ENCODE measurements around the gene PPARG.

The PPARG gene

DNA sequence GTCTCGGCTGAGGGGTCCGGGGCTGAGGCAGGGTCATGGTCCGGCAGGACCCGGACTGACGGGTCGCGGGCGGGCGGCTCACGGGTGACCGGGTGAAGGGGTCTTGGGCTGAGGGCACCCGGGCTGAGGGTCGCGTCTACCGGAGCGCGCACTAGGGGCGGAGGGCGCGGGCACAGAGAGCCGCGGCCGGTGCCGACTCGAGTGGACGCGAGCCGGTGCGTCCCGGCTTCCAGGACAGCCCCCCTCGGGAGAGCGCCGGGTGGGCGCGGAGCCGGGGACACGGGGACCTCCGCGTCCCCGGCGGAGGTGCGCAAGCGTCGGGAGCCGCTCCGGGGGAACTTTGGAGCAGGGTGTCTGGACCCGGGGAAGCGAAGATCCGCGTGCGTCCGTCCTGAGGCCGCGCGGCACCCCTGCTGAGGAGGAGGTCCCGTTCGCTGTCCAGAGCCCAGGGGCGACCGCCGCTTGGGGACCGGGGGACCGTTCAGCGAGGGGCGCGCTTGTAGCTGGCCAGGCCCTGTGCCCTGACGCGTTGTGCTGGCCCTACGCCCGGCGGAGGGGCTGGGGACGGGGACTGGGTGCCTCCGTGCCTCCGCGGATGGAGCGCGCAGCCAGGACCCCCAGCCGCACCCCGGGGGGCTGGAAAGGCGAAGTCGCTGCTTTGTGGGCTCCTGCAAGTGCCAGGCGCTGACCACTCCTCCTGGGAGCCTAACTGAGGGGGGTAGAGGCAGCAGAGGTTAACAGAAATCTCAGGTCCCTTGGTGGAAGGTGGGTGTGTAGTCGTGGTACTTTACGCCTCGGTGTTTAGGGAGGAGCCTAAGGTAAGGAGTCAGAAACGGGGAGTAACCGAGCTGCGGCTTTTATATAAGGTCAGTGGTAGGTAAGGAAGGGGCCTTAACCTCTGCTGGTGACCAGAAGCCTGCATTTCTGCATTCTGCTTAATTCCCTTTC, at the start of gene PPARG:
Gene PPARG (plus strand): TSS at position 889 of the 948 bp plus-strand sequence. CDS start 90,642 bp downstream, outside the sequence.
- DNase-seq (ENCODE audit: low read depth), result no peak
- H3K4me3 ChIP-seq (ENCODE audit: low read depth, low read length), result peak within 1 kb of the TSS; percentile 71
- TF ChIP-seq, protein P1, sequence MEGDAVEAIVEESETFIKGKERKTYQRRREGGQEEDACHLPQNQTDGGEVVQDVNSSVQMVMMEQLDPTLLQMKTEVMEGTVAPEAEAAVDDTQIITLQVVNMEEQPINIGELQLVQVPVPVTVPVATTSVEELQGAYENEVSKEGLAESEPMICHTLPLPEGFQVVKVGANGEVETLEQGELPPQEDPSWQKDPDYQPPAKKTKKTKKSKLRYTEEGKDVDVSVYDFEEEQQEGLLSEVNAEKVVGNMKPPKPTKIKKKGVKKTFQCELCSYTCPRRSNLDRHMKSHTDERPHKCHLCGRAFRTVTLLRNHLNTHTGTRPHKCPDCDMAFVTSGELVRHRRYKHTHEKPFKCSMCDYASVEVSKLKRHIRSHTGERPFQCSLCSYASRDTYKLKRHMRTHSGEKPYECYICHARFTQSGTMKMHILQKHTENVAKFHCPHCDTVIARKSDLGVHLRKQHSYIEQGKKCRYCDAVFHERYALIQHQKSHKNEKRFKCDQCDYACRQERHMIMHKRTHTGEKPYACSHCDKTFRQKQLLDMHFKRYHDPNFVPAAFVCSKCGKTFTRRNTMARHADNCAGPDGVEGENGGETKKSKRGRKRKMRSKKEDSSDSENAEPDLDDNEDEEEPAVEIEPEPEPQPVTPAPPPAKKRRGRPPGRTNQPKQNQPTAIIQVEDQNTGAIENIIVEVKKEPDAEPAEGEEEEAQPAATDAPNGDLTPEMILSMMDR (IDR thresholded peaks at IDR 0.05; ENCODE audit: low read depth, low read length, missing control alignments), result no peak
- in situ Hi-C loops (cut with HindIII; ENCODE audit: low sequenced_read_pairs), result no loop called here

DNA sequence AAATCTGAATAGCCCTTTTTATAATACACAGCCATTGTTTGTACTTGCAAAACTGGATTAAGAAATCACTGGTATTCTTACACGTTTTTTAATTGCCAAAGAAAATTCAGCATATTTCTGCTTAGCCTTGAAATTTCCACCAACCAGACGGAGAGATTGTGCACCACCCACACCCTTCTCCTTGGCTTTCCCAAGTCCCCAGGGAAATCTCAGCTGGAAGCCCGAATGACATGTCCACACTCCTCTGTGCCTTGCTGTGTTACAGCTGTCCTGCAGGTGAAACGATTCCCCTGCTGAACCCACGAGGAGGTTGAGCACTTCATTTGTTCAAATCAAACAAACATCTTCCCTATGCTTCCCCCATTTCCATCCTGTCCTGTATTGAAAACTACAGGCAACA, 49.6 kb upstream of the PPARG start:
- no peak for DNase-seq (ENCODE audit: low read depth)
- TF ChIP-seq, protein P1 (IDR thresholded peaks at IDR 0.05; ENCODE audit: low read depth, low read length, missing control alignments), result no peak
- in situ Hi-C loops (cut with HindIII; ENCODE audit: low sequenced_read_pairs), result loop anchor here (5.0 kb wide), 1 partner anchor 58 kb away; no protein-coding TSS in a partner anchor
- H3K4me3 ChIP-seq (ENCODE audit: low read depth, low read length), result no peak overlapping the region

DNA sequence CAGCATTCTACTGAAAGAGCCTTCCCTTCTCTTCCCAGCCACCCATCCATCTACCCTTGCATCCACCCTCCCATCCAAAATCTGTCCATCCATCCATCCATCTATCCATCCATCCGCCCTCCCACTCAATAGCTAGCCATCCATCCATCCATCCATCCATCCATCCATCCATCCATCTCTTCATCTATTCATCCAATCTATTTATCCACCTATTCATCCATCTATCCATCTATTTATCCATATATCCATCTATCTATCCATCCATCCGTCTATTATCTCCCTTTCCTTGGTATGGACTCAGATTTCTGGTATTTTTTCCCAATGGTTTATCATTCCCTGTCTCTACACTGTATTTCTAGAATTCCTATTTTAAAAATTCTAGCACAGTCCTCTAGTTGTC, 46.1 kb upstream of the PPARG start:
- no peak overlapping the region for H3K4me3 ChIP-seq (ENCODE audit: low read depth, low read length)
- TF ChIP-seq, protein P1 (IDR thresholded peaks at IDR 0.05; ENCODE audit: low read depth, low read length, missing control alignments), result no peak
- no peak for DNase-seq (ENCODE audit: low read depth)
- in situ Hi-C loops (cut with HindIII; ENCODE audit: low sequenced_read_pairs), result no loop called here

DNA sequence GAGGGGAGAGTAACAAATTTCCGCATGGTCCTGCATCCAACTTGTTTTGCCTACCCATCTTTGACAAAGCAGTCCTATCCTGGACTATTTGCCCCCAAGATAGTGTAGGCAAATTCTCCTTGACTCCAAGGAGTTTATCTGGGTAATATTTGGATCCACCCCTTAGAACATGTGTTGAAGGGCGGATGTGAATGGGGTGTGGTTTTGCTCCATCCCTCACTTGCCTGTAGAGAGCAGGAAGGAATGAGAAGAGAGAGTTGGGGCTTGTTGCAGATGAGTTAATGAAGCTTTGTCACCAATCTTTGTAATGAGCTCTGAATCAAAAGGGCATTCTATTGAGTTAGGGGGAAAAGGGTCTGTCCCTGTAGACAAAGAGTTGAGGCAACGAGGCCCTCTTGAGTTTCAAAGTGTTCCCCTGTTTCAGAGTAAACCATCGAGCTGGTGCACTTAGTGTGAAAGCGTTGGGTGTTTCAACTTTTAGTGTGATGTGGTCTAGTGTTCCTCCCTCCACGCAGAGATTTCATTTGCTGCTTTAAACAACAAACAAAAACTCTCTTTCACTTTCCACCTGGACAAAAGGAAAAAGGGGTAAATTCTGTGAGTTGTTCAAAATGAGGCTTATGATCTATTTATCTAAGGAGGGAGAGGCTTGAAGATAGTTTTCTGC, 42.2 kb upstream of the PPARG start:
- TF ChIP-seq, protein P1 (IDR thresholded peaks at IDR 0.05; ENCODE audit: low read depth, low read length, missing control alignments), result no peak
- no peak overlapping the region for H3K4me3 ChIP-seq (ENCODE audit: low read depth, low read length)
- in situ Hi-C loops (cut with HindIII; ENCODE audit: low sequenced_read_pairs), result no loop called here
- no peak for DNase-seq (ENCODE audit: low read depth)

DNA sequence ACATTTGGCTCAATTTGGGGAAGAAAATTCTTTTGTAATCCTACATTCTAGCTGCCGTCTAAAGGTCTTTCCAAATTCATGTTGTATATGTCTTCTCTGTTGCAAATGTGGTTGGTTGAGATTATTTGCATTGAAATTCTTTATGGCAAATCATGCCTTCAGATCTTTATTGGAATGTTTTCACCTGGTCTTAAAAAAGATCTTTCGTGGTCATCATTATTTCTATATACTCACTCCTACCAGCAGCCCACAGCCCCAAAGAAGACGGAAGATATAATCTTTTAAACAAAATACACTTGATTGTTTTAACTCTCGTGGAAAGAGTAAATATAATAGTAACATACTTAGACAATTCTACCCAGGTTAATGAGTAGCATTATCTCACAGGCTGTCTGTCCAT, 41.5 kb upstream of the PPARG start:
- TF ChIP-seq, protein P1 (IDR thresholded peaks at IDR 0.05; ENCODE audit: low read depth, low read length, missing control alignments), result no peak
- in situ Hi-C loops (cut with HindIII; ENCODE audit: low sequenced_read_pairs), result no loop called here
- DNase-seq (ENCODE audit: low read depth), result no peak
- no peak overlapping the region for H3K4me3 ChIP-seq (ENCODE audit: low read depth, low read length)

DNA sequence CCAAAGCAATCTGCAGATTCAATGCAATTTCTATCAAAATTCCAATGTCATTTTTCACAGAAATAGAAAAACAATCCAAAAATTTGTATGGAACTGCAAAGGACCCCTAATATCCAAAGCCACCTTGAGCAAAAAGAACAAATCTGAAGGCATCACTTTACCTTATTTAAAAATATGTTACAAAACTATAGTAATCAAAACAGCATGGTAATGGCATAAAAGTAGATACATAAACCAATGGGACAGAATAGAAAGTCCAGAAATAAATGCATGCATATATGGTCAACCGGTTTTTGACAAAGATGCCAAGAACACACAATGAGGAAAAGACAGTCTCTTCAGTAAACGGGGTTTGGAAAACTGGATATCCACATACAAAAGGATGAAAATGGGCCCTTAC, 39.4 kb upstream of the PPARG start:
- in situ Hi-C loops (cut with HindIII; ENCODE audit: low sequenced_read_pairs), result no loop called here
- H3K4me3 ChIP-seq (ENCODE audit: low read depth, low read length), result no peak overlapping the region
- no peak for DNase-seq (ENCODE audit: low read depth)
- TF ChIP-seq, protein P1 (IDR thresholded peaks at IDR 0.05; ENCODE audit: low read depth, low read length, missing control alignments), result no peak

All from astrocyte of the cerebellum (primary cell).